Activated CD4-positive, alpha-beta T cell treated with anti-CD3 and anti-CD28 coated beads, Interleukin-2, amount 10 ng/mL, durations not matched to agents 24 days and 14 days (primary cell): ENCODE results near the gene BBS9. TPM values are rescaled to one million over a fixed set of nuclear protein-coding genes. Genes with fewer than 3 reads are reported as not detected.

Experiments
- DNase-seq: peaks from one replicate; pipeline ENCODE4 v3.0.0; 2022
- H3K27ac Mint-ChIP-seq: one replicate; pipeline ENCODE4 v1.8.0; 2022; ENCODE audit warnings: mild to moderate bottlenecking, mixed read lengths
- H3K27me3 Mint-ChIP-seq: one replicate; pipeline ENCODE4 v1.8.0; 2022; ENCODE audit warnings: mixed read lengths
- H3K36me3 Mint-ChIP-seq: one replicate; pipeline ENCODE4 v1.8.0; 2022; ENCODE audit warnings: low read depth, mild to moderate bottlenecking, mixed read lengths
- H3K4me1 Mint-ChIP-seq: one replicate; pipeline ENCODE4 v1.8.0; 2021; ENCODE audit warnings: mixed read lengths
- H3K4me3 Mint-ChIP-seq: one replicate; pipeline ENCODE4 v1.8.0; 2022; ENCODE audit warnings: mild to moderate bottlenecking, moderate library complexity, mixed read lengths
- H3K9me3 Mint-ChIP-seq: one replicate; pipeline ENCODE4 v1.8.0; 2021; ENCODE audit warnings: mixed read lengths
- intact Hi-C: fragments of 100-400 bp; cut with micrococcal nuclease; formaldehyde crosslinking; loops from one replicate; pipeline ENCODE4 v1.15.1; 2023
- total RNA-seq: library from RNA; stranded (reverse); gene quantifications from 2 replicates; pipeline ENCODE4 v1.2.3, GENCODE V29; 2022

The BBS9 gene
- total RNA-seq, 1 donor from 2014 or later: 4.3 TPM

DNA sequence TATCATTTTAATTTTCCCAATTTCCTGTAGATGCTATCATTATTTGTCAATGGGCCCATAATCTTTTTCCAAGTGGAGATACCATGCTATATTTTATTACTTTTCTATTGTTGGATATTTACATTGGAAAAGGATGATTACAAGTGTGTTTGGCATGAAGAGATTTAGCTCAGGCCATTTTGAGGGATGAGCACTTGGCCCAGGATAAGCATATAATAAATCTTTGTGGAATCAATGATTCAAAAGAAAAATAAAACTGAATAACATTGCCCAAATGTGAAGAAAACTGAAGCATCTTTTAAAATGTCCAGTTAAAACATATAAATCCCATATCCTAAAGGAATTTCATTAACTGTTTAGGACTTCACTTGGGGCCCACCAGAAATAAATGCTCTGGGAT lies 515.1 kb downstream of the BBS9 start:
- H3K27ac Mint-ChIP-seq: no peak overlapping the region
- H3K4me3 Mint-ChIP-seq: no peak overlapping the region
- H3K36me3 Mint-ChIP-seq: no peaks in the 10 kb centered on the region
- no peaks in the 10 kb centered on the region for H3K9me3 Mint-ChIP-seq
- no peaks in the 10 kb centered on the region for H3K4me1 Mint-ChIP-seq
- no peaks in the 10 kb centered on the region for H3K27me3 Mint-ChIP-seq
- intact Hi-C loops: no loop called here
- no peak for DNase-seq

DNA sequence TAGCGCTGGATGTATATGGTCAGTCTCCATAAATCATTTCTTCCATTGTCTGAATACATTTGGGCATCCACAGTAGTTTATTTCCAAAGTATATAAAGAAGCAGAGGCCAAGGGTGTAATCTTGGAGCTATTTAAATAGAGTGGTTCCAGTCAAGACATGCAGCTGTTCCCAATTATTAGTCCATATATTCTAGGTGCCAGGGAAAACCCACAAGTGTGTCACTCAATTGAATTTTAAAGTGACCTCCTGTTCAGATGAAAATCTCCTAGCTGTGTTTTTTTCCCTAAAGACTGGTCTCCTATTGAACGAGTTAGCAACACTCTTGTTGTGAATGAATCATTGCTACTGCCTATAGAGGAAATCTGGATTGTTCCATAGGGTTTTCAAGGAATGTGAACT lies 515.7 kb downstream of the BBS9 start:
- no peaks in the 10 kb centered on the region for H3K27me3 Mint-ChIP-seq
- no peaks in the 10 kb centered on the region for H3K9me3 Mint-ChIP-seq
- no peaks in the 10 kb centered on the region for H3K36me3 Mint-ChIP-seq
- no peak overlapping the region for H3K4me3 Mint-ChIP-seq
- H3K4me1 Mint-ChIP-seq: no peaks in the 10 kb centered on the region
- H3K27ac Mint-ChIP-seq: no peak overlapping the region
- intact Hi-C loops: no loop called here
- no peak for DNase-seq

DNA sequence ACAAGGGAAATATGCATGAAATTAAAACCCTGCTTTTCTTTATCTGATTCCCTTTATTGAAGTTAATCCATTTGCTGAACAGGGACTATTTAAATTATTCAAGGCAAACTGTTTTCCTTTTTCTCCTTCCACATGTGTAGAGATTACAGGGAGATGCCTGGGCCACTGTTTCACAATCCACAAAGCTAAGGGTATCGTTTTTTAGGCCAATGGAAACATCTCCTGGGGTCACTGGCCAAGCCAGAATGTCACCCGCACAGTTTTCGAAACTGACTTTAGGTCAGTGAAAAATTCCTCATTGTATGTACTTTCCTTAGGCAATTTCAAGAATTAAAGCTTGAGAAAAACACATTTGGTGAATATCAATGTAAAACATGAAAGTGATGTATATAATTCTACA lies 516.8 kb downstream of the BBS9 start:
- H3K9me3 Mint-ChIP-seq: no peaks in the 10 kb centered on the region
- intact Hi-C loops: no loop called here
- no peak for DNase-seq
- H3K27me3 Mint-ChIP-seq: no peaks in the 10 kb centered on the region
- no peaks in the 10 kb centered on the region for H3K4me1 Mint-ChIP-seq
- no peak overlapping the region for H3K27ac Mint-ChIP-seq
- no peaks in the 10 kb centered on the region for H3K36me3 Mint-ChIP-seq
- no peak overlapping the region for H3K4me3 Mint-ChIP-seq

DNA sequence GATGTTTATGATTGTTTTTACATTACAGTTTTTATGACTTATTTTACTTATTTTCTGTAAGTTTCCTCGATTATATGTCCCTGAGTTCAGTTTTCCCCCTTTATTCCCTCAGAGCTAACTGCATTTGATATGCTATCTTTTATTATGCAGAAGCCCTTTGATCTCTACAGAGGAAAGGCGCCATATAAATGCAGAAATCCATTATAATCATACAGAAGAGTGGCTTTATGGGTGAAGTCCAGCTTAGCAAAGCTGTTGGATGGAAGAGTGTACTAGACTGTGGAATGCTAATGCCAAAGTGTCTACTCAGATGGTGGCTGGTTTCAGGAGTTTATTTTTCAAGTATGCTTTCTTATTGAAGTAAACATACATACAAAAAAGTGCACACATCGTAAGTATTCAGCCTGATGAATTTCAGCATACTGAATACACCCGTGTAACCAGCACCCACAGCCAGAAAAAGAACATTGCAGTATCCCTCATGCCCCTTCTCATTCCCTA lies 517.6 kb downstream of the BBS9 start:
- H3K4me1 Mint-ChIP-seq: no peaks in the 10 kb centered on the region
- no peak overlapping the region for H3K27ac Mint-ChIP-seq
- H3K9me3 Mint-ChIP-seq: no peaks in the 10 kb centered on the region
- H3K36me3 Mint-ChIP-seq: no peaks in the 10 kb centered on the region
- no peaks in the 10 kb centered on the region for H3K27me3 Mint-ChIP-seq
- intact Hi-C loops: no loop called here
- DNase-seq: no peak
- no peak overlapping the region for H3K4me3 Mint-ChIP-seq

DNA sequence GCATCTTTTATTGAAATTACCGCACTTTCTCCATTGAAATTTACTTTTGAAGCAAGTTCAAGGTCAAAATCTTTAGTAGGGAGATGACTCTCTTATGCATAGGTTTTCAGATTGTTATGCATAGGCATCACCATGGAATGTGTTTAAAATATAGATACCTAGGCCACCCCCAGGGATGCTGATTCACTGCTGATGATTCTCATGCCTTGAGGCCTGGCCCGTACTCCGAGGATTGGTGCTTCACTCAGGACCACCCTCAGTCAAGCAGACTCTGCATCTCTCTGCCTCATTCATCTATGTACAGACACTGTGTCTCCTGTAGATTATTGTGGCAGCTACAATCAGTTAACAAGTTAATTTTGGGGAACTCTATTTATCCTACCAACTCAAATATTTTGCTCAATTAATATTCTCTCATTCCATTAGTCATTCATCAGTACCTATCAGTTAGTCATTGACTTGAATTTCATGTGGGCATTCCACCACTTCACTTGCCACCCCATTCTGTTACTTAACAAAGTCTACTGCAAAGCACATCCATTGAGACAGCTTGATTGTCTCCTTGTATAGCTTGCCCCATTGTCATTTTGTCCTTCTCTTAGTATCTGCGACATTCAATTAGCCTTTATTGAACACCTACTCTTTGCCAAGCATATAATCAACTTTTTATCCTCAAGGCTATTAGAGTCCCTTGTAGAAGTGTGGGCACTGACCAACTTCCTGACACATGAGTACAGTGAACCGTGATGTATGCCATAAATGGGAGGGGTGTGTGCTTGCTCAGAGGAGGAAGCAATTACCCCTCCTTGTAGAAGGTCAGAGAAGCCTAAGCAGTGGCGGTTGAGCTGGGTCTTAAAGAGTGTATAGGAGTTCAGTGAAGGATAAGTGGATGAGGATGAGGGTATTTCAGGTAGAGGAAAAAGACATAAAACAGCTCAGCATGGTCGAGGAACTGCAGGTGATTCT lies 520.4 kb downstream of the BBS9 start:
- intact Hi-C loops: no loop called here

DNA sequence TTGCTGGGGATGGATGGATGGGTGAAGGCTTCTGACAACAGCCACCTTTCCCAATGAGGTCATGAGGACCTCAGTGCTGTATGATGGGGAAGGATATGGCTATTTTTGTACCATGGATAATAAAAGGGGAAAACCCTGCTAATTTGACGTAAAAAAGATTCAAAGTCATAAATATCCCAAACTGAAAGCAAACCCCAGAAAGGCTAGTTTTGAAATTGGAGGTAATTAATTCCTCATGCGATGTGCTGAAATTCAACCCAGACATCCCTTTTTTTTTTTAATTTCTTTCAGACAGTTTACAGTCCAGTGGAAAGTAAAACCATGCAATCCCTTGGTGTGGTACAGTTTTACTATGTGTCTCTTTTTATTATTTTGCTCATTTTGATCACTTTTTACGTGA lies 521.5 kb downstream of the BBS9 start:
- H3K27ac Mint-ChIP-seq: no peak overlapping the region
- no peak for DNase-seq
- H3K4me1 Mint-ChIP-seq: no peaks in the 10 kb centered on the region
- H3K36me3 Mint-ChIP-seq: no peaks in the 10 kb centered on the region
- H3K9me3 Mint-ChIP-seq: no peaks in the 10 kb centered on the region
- intact Hi-C loops: no loop called here
- H3K27me3 Mint-ChIP-seq: no peaks in the 10 kb centered on the region
- no peak overlapping the region for H3K4me3 Mint-ChIP-seq

More for the DNA sequence above, 520.4 kb downstream of the BBS9 start:
- Mint-ChIP-seq H3K9me3 (no peaks in the 10 kb centered on the region), H3K4me1 (no peaks in the 10 kb centered on the region), H3K27ac (no peak overlapping the region), H3K4me3 (no peak overlapping the region), H3K27me3 (no peaks in the 10 kb centered on the region), H3K36me3 (no peaks in the 10 kb centered on the region)
- no peak for DNase-seq

DNA sequence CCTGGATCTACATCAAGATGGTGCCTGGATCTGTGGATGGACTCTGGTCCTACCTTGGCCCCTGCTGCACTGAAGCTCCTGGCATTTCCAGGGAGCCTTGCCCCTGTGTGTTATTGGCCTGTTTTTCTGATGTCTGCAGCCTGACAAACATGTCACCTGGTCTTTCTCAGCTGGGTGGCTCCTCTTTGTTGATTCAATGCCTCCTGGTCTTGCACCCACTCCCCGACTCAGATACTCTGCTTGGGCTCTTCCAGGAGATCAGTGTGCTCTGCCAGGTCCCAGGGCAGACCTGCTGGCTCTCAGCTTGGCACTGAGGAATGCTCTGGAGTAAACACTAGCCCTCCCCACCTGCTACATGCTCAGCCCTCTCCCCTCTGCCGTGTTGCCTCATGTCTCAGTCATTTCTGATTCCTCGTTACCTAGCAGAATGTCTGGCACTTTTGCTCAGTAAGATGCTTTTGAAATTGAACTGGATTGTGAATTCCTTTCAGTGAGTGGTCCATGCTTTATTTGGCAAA lies 522.7 kb downstream of the BBS9 start:
- no peak overlapping the region for H3K27ac Mint-ChIP-seq
- no peak overlapping the region for H3K4me3 Mint-ChIP-seq
- intact Hi-C loops: no loop called here
- H3K36me3 Mint-ChIP-seq: no peaks in the 10 kb centered on the region
- DNase-seq: no peak
- H3K27me3 Mint-ChIP-seq: no peaks in the 10 kb centered on the region
- H3K9me3 Mint-ChIP-seq: no peaks in the 10 kb centered on the region
- no peaks in the 10 kb centered on the region for H3K4me1 Mint-ChIP-seq

DNA sequence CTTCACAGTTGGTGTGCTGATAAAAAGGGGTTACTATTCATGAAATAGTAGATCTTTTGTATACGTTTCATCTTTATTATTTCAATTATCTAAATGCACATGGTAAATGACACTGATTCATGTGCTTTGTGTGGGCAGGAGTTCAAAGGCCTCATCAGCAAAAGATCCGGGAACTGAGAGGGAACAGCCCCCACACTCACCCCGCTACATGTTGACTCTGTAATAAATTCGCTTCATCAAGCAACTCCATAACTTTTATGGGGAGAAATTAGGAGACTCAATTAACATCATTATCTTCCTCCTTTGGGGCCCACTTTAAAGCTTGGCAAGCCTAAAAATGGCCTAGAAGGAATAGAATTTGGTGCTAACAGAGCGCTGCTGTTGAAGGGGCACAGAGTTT lies 525.3 kb downstream of the BBS9 start:
- DNase-seq: no peak
- Mint-ChIP-seq H3K4me3 (no peak overlapping the region), H3K9me3 (no peaks in the 10 kb centered on the region), H3K36me3 (no peaks in the 10 kb centered on the region), H3K27ac (no peak overlapping the region), H3K27me3 (no peaks in the 10 kb centered on the region), H3K4me1 (no peaks in the 10 kb centered on the region)
- intact Hi-C loops: no loop called here

Other genes starting within 250 kb of the BBS9 start
- gene KBTBD2, start 237.8 kb upstream of the BBS9 start, total RNA-seq: 30.2 and 31.5 TPM in 2 replicates
- 0.93 and 1.3 TPM in 2 replicates for gene FKBP9, start 172.1 kb upstream of the BBS9 start, total RNA-seq
- gene NT5C3A, start 66.8 kb upstream of the BBS9 start, total RNA-seq: 34.6 and 35.8 TPM in 2 replicates
- gene RP9, start 20.2 kb upstream of the BBS9 start, total RNA-seq: 23.2 and 25.1 TPM in 2 replicates